OCI-LY3 (cell line): ENCODE measurements around the gene CHP1.
"Not testable (repeated sequence)": the region's sequence is repeated elsewhere in the genome, so short reads cannot be mapped to it uniquely, and the experiment has no call there.

ENCODE experiments used
- CTCF ChIP-seq: fragments of 200-600, 300-600 bp; sonication (generic); IDR thresholded peaks from 2 replicates; pipeline ENCODE4 v1.5.1; 2014; ENCODE audit warnings: antibody characterized with exemption, low read length, low read depth
- EZH2phosphoT487 ChIP-seq: fragments of 200-600 bp; shearing (Covaris generic); IDR thresholded peaks from 2 replicates; pipeline ENCODE4 v1.6.1; 2018; ENCODE audit warnings: antibody characterized with exemption, mixed run types, low read depth

GRCh38 chr15:41282436-41282835 lies 51.4 kb downstream of the CHP1 start:
- not testable (repeated sequence) for TF ChIP-seq EZH2phosphoT487, CTCF
